Stomach (tissue), 19 donors: Measurements from ENCODE around the gene KIF20A. TPM values are rescaled to one million over a fixed set of nuclear protein-coding genes. Genes with fewer than 3 reads are reported as not detected.

Experiments
- DNase-seq, 2 donors: peaks; one replicate each; pipeline versions ENCODE4 v3.0.0 to v3.0.0-alpha.2; 2013 to 2019
- H3K27ac ChIP-seq, 5 donors: fragments of 200-600 bp in 4 of 5; sonication (generic) in 4 of 5; one replicate each; pipeline ENCODE4 v1.5.1; 2013 to 2019; ENCODE audit warnings: mild to moderate bottlenecking in 1 of 5, moderate library complexity in 1 of 5
- H3K27me3 ChIP-seq, 3 donors: fragments of 200-600 bp; sonication (generic); one replicate each; pipeline ENCODE4 v1.5.1; 2017 to 2019; ENCODE audit warnings: mixed run types in 1 of 3
- H3K36me3 ChIP-seq, 4 donors: fragments of 200-600 bp; sonication (generic); 1 replicate in 3 of 4; 2 replicates in 1 of 4; pipeline ENCODE4 v1.5.1; 2016 to 2019
- H3K4me1 ChIP-seq, 4 donors: fragments of 200-600 bp; sonication (generic); one replicate each; pipeline ENCODE4 v1.5.1; 2016 to 2019
- H3K4me3 ChIP-seq, 4 donors: fragments of 200-600 bp; sonication (generic) in 3 of 4; one replicate each; pipeline ENCODE4 v1.5.1; 2016 to 2019; ENCODE audit warnings: mild to moderate bottlenecking in 1 of 4
- H3K9me3 ChIP-seq, 4 donors: fragments of 200-600 bp; sonication (generic); one replicate each; pipeline ENCODE4 v1.5.1; 2016 to 2019
- CTCF ChIP-seq, 7 experiments: fragments of 450-650 bp in 4 of 7; fragments of 200-600 bp in 3 of 7; sonication (generic) in 3 of 7; IDR thresholded peaks; one replicate each; pipeline ENCODE4 v1.5.1; 2016 to 2019; ENCODE audit warnings: antibody characterized with exemption in 7 of 7, control low read depth in 2 of 7, mild to moderate bottlenecking in 1 of 7
- EP300 ChIP-seq: sonication (generic); formaldehyde crosslinking; IDR thresholded peaks from one replicate; pipeline ENCODE4 v1.6.1; 2017; ENCODE audit warnings: antibody characterized with exemption
- POLR2A ChIP-seq, 4 donors: fragments of 450-650 bp; IDR thresholded peaks; one replicate each; pipeline ENCODE4 v1.6.1; 2016; ENCODE audit warnings: antibody characterized with exemption in 4 of 4, control low read depth in 2 of 4, mild to moderate bottlenecking in 1 of 4, moderate library complexity in 1 of 4
- POLR2AphosphoS5 ChIP-seq, 3 donors: sonication (generic); formaldehyde crosslinking; IDR thresholded peaks; one replicate each; pipeline ENCODE4 v1.6.1; 2016; ENCODE audit warnings: antibody characterized with exemption in 3 of 3
- WGBS, 5 donors: extraction: QIAGEN DNeasy Blood & Tissue Kit in 3 of 5; methylation state at CpG; one replicate each; pipeline versions ENCODE4 v1.1.5 to v1.1.7; 2013 to 2018; 5-methylcytosine and 5-hydroxymethylcytosine counted together
- intact Hi-C: fragments of 100-400 bp; cut with DNase I; formaldehyde crosslinking; loops from one replicate; pipeline ENCODE4 v1.15.1; 2023; ENCODE audit warnings: low total_unique reads
- long read RNA-seq, 10 donors: transcript quantifications; one replicate each; lab custom pipeline, GENCODE V29; 2026
- polyA plus RNA-seq, 3 donors: library from polyadenylated mRNA; stranded (reverse); fragments of 200-250 nt; gene quantifications; one replicate each; pipeline ENCODE4 v1.2.3, GENCODE V29; 2013
- total RNA-seq, 5 donors: library from RNA; depleted of rRNA; stranded (reverse); fragments of >200 nt; gene quantifications; one replicate each; pipeline versions ENCODE4 v1.1.0 to v1.2.3, GENCODE V29; 2014 to 2016
- donor health status: healthy with polysubstance abuse.
- donor health status: Bipolar disorder and iron deficiency.
- donor health status: healthy.

KIF20A gene
- 1 to 10 TPM in 3 of 5 donors, not detected in 2; 2.0 to 8.4 (median 7.9) TPM for total RNA-seq
- polyA plus RNA-seq: 1 to 10 TPM; 2.1 to 7.3 (median 2.1) TPM
- long read RNA-seq, donor 1, partial matches to known transcripts: 0 of 2 reads
- long read RNA-seq, donor 1, other reads (novel, unspliced or antisense): 0 of 2 reads
- long read RNA-seq, donor 2, partial matches to known transcripts: 0 of 7 reads
- long read RNA-seq, donor 2, other reads (novel, unspliced or antisense): 6 of 7 reads
- long read RNA-seq, donor 3, partial matches to known transcripts: 0 of 2 reads
- long read RNA-seq, donor 3, other reads (novel, unspliced or antisense): 0 of 2 reads
- long read RNA-seq, donor 4, partial matches to known transcripts: 0 of 1 reads
- long read RNA-seq, donor 4, other reads (novel, unspliced or antisense): 0 of 1 reads
- long read RNA-seq, donor 5, transcript KIF20A-201 (19 exons, 3,201 nt): major isoform, 5 of 12 reads
- long read RNA-seq, donor 5, partial matches to known transcripts: 0 of 12 reads
- long read RNA-seq, donor 5, other reads (novel, unspliced or antisense): 7 of 12 reads
- long read RNA-seq, donor 6, transcript KIF20A-201 (19 exons, 3,201 nt): major isoform, 7 of 7 reads
- long read RNA-seq, donor 6, partial matches to known transcripts: 0 of 7 reads
- long read RNA-seq, donor 6, other reads (novel, unspliced or antisense): 0 of 7 reads
- long read RNA-seq, donor 7, transcript KIF20A-201 (19 exons, 3,201 nt): major isoform, 5 of 5 reads
- long read RNA-seq, donor 7, partial matches to known transcripts: 0 of 5 reads
- long read RNA-seq, donor 7, other reads (novel, unspliced or antisense): 0 of 5 reads
- long read RNA-seq, donor 8, partial matches to known transcripts: 50 of 52 reads
- long read RNA-seq, donor 8, other reads (novel, unspliced or antisense): 0 of 52 reads
- long read RNA-seq, donor 9, partial matches to known transcripts: 0 of 1 reads
- long read RNA-seq, donor 9, other reads (novel, unspliced or antisense): 0 of 1 reads
- long read RNA-seq, donor 10, partial matches to known transcripts: 0 of 1 reads
- long read RNA-seq, donor 10, other reads (novel, unspliced or antisense): 0 of 1 reads

GRCh38 chr5:138178516-138179276 is at the start of gene KIF20A, which contains the start of gene BRD8:
KIF20A (plus strand) TSS chr5:138179112; CDS start chr5:138179681, 569 bp downstream.
BRD8 (minus strand) TSS chr5:138178630; CDS start chr5:138178614, 16 bp downstream.
- Histone ChIP-seq H3K9me3 (no peaks in the 10 kb centered on the region), H3K4me1 (peaks cover 16 to 46% (median 32%) of the 10 kb centered on the region in 4 donors), H3K4me3 (peak within 1 kb of the TSS; percentile 66 to 99 (median 82)), H3K36me3 (peaks cover 14 to 45% (median 36%) of the 10 kb centered on the region in 4 donors), H3K27ac (peak within 1 kb of the TSS; percentile 50 to 92 (median 87)), H3K27me3 (no peaks in the 10 kb centered on the region)
- intact Hi-C loops: no loop called here
- no peak for TF ChIP-seq CTCF (IDR thresholded peaks at IDR 0.05)
- TF ChIP-seq POLR2AphosphoS5 (IDR thresholded peaks at IDR 0.05): peak; percentile 84 to 93 (median 84)
- no peak for TF ChIP-seq POLR2A (IDR thresholded peaks at IDR 0.05)
- TF ChIP-seq EP300: no peak
- WGBS, 5 donors: 0 to 1% (median 0%) methylated on average over 41 of the region's 41 CpGs
- peak; percentile 95 to 98 for DNase-seq

DNA sequence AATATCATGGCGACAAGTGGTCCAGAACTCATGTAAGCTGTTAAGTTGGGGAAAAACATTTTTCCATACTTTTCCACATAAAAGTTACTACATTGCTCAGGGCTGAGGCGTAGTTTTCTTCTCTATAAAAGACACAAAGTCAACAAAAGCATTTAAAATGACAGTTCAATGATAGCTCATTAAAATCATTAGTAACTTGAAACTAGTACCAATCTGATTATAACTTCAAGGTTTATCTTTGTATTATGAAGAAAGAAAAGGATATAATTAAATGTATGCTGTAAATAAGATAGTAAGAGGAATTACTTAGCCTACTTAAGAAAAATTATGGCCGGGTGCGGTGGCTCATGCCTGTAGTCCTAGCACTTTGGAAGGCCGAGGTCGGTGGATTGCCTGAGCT is 49.6 kb upstream of the KIF20A start:
- no peak for DNase-seq
- no peaks in the 10 kb centered on the region for H3K9me3 ChIP-seq
- no peak overlapping the region for H3K4me3 ChIP-seq
- no peaks in the 10 kb centered on the region for H3K36me3 ChIP-seq
- H3K4me1 ChIP-seq: no peaks in the 10 kb centered on the region
- no peak overlapping the region for H3K27ac ChIP-seq
- intact Hi-C loops: no loop called here
- H3K27me3 ChIP-seq: peaks cover 0 to 4% (median 0%) of the 10 kb centered on the region in 3 donors
- no peak for TF ChIP-seq CTCF (IDR thresholded peaks at IDR 0.05)
- 88 to 93% (median 90%) methylated on average over 6 of the region's 6 CpGs for WGBS, 5 donors

- H3K27ac ChIP-seq: no peak overlapping the region
- peak overlapping the region in 1 of 4 donors; percentile 39 for H3K4me3 ChIP-seq
- intact Hi-C loops: loop anchor here (5.0 to 10.0 kb wide), 2 partner anchors 50 to 358 kb away; partner anchors contain the start of gene WNT8A
- H3K27me3 ChIP-seq: peaks cover 0 to 4% (median 0%) of the 10 kb centered on the region in 3 donors
- H3K4me1 ChIP-seq: no peaks in the 10 kb centered on the region
- TF ChIP-seq CTCF (IDR thresholded peaks at IDR 0.05): no peak
- no peak for TF ChIP-seq EP300
- TF ChIP-seq POLR2A (IDR thresholded peaks at IDR 0.05): no peak
- TF ChIP-seq POLR2AphosphoS5 (IDR thresholded peaks at IDR 0.05): no peak
- WGBS, 5 donors: 80 to 94% (median 92%) methylated on average over 7 of the region's 7 CpGs
- H3K9me3 ChIP-seq: no peaks in the 10 kb centered on the region
- no peak for DNase-seq
- H3K36me3 ChIP-seq: no peaks in the 10 kb centered on the region
Measured at GRCh38 chr5:138132543-138132942, 46.4 kb upstream of the KIF20A start.
